Type B pancreatic cell (in vitro differentiated cells): Measurements from ENCODE around the gene RALGAPB. TPM values are rescaled to one million over a fixed set of nuclear protein-coding genes. Genes with fewer than 3 reads are reported as not detected.

Experiments
- DNase-seq: peaks from one replicate; pipeline ENCODE4 v3.0.0; 2021; ENCODE audit warnings: mixed read lengths; ENCODE audit not compliant: unreplicated experiment; ENCODE audit errors: extremely low spot score
- H3K27ac Mint-ChIP-seq: 2 replicates; pipeline ENCODE4 v1.8.0; 2021; ENCODE audit warnings: mild to moderate bottlenecking, mixed read lengths
- H3K27me3 Mint-ChIP-seq: 2 replicates; pipeline ENCODE4 v1.8.0; 2021; ENCODE audit warnings: mixed read lengths
- H3K36me3 Mint-ChIP-seq: 2 replicates; pipeline ENCODE4 v1.8.0; 2021; ENCODE audit warnings: mixed read lengths
- H3K4me1 Mint-ChIP-seq: one replicate; pipeline ENCODE4 v1.8.0; 2021; ENCODE audit warnings: mixed read lengths; ENCODE audit not compliant: unreplicated experiment
- H3K4me3 Mint-ChIP-seq: 2 replicates; pipeline ENCODE4 v1.8.0; 2021; ENCODE audit warnings: mild to moderate bottlenecking, mixed read lengths
- H3K9me3 Mint-ChIP-seq: 2 replicates; pipeline ENCODE4 v1.8.0; 2021; ENCODE audit warnings: mixed read lengths
- CTCF ChIP-seq: fragments of 200-600 bp; sonication (generic); conservative IDR thresholded peaks from 2 replicates; pipeline ENCODE4 v1.5.0; 2021; ENCODE audit warnings: antibody characterized with exemption, mild to moderate bottlenecking
- total RNA-seq: library from RNA; stranded (reverse); gene quantifications from 2 replicates; pipeline ENCODE4 v1.2.1, GENCODE V29; 2021; ENCODE audit warnings: low replicate concordance

The RALGAPB gene
- total RNA-seq, 1 donor from 2014 or later, result 38.2 TPM

- peaks cover 15% of the 10 kb centered on the region for H3K36me3 Mint-ChIP-seq
- no peaks in the 10 kb centered on the region for H3K9me3 Mint-ChIP-seq
- no peak overlapping the region for H3K4me3 Mint-ChIP-seq
- no peak for TF ChIP-seq CTCF
- peaks cover 14% of the 10 kb centered on the region for H3K27me3 Mint-ChIP-seq
- peaks cover 22% of the 10 kb centered on the region for H3K4me1 Mint-ChIP-seq
- no peak for DNase-seq
- H3K27ac Mint-ChIP-seq, result no peak overlapping the region
Measured at GRCh38 chr20:38445381-38445796, 27.3 kb upstream of the RALGAPB start.

- H3K4me1 Mint-ChIP-seq, result peaks cover 26% of the 10 kb centered on the region
- H3K4me3 Mint-ChIP-seq, result peak overlapping the region; percentile 91
- H3K36me3 Mint-ChIP-seq, result peaks cover 20% of the 10 kb centered on the region
- TF ChIP-seq CTCF, result no peak
- H3K9me3 Mint-ChIP-seq, result no peaks in the 10 kb centered on the region
- peak overlapping the region; percentile 72 for H3K27ac Mint-ChIP-seq
- no peak for DNase-seq
- peaks cover 14% of the 10 kb centered on the region for H3K27me3 Mint-ChIP-seq
Measured at GRCh38 chr20:38445901-38446425, 26.7 kb upstream of the RALGAPB start.

GRCh38 chr20:38446441-38447209, 26.0 kb upstream of the RALGAPB start:
- peak; percentile 97 for DNase-seq
- H3K36me3 Mint-ChIP-seq, result peaks cover 24% of the 10 kb centered on the region
- peak overlapping the region; percentile 91 for H3K4me3 Mint-ChIP-seq
- no peaks in the 10 kb centered on the region for H3K9me3 Mint-ChIP-seq
- peak overlapping the region; percentile 72 for H3K27ac Mint-ChIP-seq
- H3K27me3 Mint-ChIP-seq, result peaks cover 12% of the 10 kb centered on the region
- peaks cover 26% of the 10 kb centered on the region for H3K4me1 Mint-ChIP-seq
- peak; percentile 99 for TF ChIP-seq CTCF

- Mint-ChIP-seq H3K9me3 (no peaks in the 10 kb centered on the region), H3K27ac (peak overlapping the region; percentile 63), H3K27me3 (peaks cover 6% of the 10 kb centered on the region), H3K4me1 (peaks cover 20% of the 10 kb centered on the region), H3K4me3 (peak overlapping the region; percentile 91), H3K36me3 (peaks cover 26% of the 10 kb centered on the region)
- DNase-seq, result no peak
- TF ChIP-seq CTCF, result no peak
Measured at GRCh38 chr20:38447251-38447661, 25.4 kb upstream of the RALGAPB start.

- H3K36me3 Mint-ChIP-seq, result peaks cover 33% of the 10 kb centered on the region
- DNase-seq, result no peak
- TF ChIP-seq CTCF, result no peak
- H3K4me3 Mint-ChIP-seq, result peak overlapping the region; percentile 91
- H3K27me3 Mint-ChIP-seq, result no peaks in the 10 kb centered on the region
- H3K9me3 Mint-ChIP-seq, result no peaks in the 10 kb centered on the region
- H3K4me1 Mint-ChIP-seq, result peaks cover 24% of the 10 kb centered on the region
- peak overlapping the region; percentile 63 for H3K27ac Mint-ChIP-seq
Measured at GRCh38 chr20:38447931-38448675, 24.5 kb upstream of the RALGAPB start.
